ENCODE data around the gene CYP19A1.

- TF ChIP-seq CTCF (tag by site-specific recombination; IDR thresholded peaks at IDR 0.05): no peak
- no peak for TF ChIP-seq ZNF777 (tag by site-specific recombination; IDR thresholded peaks at IDR 0.05; ENCODE audit: borderline replicate concordance)
- no peak for TF ChIP-seq ZNF324 (tag by site-specific recombination; IDR thresholded peaks at IDR 0.05)
- TF ChIP-seq TSHZ1 (tag by site-specific recombination; IDR thresholded peaks at IDR 0.05; ENCODE audit: borderline replicate concordance): no peak
- no peak for TF ChIP-seq ZBTB21 (tag by site-specific recombination; IDR thresholded peaks at IDR 0.05)
These were observed 137.6 kb downstream of the CYP19A1 start for GRCh38 chr15:51200792-51201191.
